Activated T-cell treated with anti-CD3 and anti-CD28 coated beads for 1 hour (primary cell): ENCODE measurements around the gene EPS8.

Source experiments
- DNase-seq: peaks from one replicate; pipeline ENCODE4 v3.0.0-alpha.2; 2020; ENCODE audit warnings: low read depth

EPS8 gene

DNA sequence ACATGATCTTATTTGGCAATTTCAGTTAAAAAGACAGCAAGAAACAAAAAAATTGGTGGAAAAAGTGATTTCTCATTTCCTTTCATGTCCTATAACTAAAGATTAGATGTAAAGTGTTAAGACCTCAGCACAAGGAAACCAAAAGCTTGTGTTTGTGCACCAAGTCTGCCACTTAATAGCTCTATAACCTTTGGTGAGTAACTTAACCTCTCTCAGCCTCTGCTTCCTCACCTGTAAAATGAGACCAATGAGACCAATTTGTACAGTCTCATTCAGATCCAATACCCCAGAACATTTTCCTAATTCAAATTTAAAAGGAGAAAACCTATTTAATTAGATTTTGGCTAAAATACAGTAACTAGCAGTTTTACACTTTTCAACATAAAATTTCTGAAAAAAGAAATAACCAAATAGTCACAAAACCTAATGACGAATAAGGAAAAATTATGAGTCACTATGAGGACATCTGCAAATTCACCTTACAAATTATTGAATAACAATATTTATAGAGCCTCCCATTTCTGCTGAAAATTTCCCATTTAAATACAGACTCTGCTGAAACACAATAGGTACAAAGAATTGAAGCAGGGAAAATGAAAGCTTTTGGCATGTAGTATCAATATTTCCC lies 71.1 kb downstream of the EPS8 start:
- DNase-seq: no peak

GRCh38 chr12:15716581-15716980 lies 72.6 kb downstream of the EPS8 start:
- DNase-seq: no peak

DNA sequence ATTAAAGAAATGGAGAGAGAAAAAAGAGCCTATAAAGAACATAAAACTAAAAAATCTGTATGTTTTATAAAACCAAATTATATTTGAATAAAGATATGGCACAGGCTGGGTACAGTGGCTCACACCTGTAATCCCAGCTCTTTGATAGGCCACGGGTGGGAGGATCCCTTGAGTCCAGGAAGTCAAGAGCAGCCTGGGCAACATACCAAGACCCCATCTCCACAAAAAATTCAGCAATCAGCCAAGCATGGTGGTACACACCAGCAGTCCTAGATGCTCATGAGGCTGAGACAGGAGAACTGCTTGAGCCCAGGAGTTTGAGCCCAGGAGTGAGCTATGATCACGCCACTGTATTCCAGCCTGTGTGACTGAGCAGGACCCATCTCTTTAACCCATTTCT lies 74.9 kb downstream of the EPS8 start:
- DNase-seq: no peak

- DNase-seq: no peak
Observed at GRCh38 chr12:15712823-15713660, 76.1 kb downstream of the EPS8 start.

GRCh38 chr12:15712160-15712559 lies 77.0 kb downstream of the EPS8 start:
- DNase-seq: no peak

DNA sequence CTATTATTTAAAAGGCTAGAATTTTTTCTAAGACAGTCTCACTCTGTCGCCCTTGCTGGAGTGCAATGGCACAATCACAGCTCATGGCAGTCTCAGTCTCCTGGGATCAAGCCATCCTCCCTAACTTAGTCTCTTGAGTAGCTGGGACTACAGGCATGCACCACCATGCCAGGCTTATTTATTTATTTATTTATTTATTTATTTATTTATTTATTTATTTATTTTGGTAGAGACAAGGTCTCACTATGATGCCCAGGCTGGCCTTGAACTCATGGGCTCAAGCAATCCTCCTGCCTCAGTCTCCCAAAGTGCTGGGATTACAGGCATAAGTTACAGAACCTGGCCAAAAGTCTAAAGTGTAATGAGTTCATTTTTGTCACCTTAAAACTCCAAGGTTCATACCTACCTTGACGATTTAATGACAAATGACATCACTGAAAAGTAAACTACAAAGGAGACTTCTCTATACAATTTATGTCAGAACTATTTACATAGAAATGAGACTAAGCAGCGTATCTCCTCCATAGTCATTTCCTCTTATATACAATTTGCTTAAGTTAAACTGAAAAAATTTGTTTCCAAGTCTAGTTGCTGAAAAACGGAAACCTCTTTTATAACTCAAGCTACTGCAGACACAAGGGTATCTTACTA lies 78.2 kb downstream of the EPS8 start:
- DNase-seq: no peak

DNA sequence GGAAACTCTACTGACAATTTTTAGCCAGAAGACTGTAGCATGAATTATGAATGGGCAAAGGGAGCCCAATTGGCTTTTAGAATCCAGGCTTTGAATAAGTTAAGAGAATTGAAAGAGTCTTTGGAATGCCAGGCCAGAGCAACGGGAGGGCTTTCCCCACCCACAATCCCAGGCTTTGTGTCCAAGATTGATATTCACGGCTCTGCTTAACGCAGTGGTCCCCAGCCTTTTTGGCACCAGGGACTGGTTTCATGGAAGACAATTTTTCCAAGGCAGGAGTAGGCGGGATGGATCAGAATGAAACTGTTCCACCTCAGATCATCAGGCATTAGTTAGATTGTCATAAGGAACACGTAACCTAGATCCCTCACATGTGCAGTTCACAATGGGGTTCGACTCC lies 79.6 kb downstream of the EPS8 start:
- no peak for DNase-seq

- DNase-seq: no peak
Observed at GRCh38 chr12:15708396-15709076, 80.7 kb downstream of the EPS8 start.

- DNase-seq: no peak
Observed at GRCh38 chr12:15707516-15708199, 81.5 kb downstream of the EPS8 start.

DNA sequence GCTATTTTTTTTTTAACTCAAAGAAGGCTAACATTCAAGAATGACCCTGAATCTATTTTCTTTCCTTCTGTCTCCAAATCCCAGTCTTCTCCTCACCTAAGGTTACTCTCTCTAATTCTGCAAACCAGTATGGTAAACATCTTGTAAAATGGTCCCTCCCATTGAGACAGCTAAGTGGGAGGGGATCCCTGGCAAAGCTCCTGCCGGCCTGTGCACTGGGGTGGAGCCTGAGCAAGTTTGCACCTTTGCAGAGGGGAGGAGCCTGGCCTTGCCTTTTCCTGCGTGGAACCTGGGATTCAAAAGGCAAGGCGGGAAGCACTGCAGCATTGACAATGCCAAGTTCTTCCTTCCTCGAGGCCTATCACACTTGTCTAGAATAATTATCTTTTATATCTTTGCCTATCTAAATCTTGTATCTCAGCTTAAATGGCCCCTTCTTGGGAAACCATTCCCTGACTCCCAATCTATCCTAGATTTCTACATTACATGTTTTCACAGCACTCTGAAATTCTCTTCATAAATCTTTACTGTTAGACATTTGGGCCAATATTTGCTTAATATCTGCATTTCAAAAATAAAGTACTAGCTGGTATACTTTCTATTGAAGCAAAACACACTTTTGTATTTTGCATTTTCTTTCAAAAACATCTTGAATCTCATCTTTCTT lies 83.0 kb downstream of the EPS8 start:
- no peak for DNase-seq

DNA sequence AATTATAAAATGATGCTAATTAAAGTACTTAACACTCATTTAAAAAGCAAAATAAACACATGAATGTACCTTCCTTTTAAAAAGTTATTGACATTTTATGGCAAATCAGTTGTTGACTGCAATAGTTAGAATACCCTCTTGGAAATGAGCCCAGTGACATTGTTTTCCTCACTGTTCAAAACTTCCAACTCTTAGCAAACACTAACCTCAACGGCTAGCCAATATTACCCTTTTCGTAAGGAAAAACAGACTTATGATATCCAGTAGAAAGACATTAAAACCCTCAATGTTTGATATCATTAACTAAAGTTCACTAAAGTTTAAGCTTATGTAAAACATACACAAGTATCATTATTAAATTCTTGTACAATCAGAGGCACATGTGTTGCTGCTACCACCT lies 83.6 kb downstream of the EPS8 start:
- DNase-seq: no peak

GRCh38 chr12:15702276-15702675 lies 86.9 kb downstream of the EPS8 start:
- no peak for DNase-seq

GRCh38 chr12:15701631-15702156 lies 87.5 kb downstream of the EPS8 start:
- DNase-seq: no peak

GRCh38 chr12:15701206-15701605 lies 88.0 kb downstream of the EPS8 start:
- no peak for DNase-seq

DNA sequence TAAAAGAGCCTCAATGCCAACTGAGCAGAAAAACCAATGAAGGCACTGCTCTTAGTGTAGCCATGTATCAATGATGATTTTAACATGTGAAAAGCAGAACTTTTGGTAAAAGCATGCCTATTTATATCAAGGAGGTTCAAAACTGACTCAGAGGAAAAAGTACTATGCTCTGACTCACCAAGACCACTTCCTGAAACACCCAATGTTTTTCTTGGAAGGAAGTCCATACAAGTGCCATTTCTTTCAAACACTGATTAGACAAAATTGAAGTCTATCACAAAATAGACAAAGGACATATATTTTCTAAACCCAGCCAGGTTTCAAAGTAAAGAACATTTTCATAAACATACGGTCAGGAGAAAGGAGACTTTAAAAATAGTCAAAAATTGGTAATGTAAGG lies 88.6 kb downstream of the EPS8 start:
- DNase-seq: no peak

- no peak for DNase-seq
Observed at GRCh38 chr12:15699886-15700285, 89.3 kb downstream of the EPS8 start.

DNA sequence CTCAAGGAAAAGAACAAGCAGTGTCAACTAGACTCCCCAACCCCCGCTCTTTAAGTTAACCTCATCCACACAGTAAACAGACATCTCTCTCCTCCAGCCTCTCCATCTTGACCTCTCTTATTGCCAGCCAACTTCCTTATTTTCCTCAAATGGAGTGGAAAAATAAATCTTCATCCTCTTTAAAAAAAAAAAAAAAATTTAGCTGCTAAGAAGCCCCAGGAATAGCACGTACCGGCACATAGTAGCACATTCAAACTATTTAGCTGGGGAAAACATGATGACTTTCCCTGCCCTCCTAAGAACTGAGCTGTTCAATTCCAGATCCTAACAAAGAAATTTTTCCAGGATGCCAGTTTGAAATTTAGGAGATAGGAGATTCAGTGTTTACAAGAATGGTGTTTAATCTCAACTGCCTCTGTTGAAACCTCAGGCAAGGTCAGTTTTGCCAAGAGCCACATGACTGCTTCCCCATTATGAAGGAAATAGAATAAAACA lies 90.8 kb downstream of the EPS8 start:
- DNase-seq: no peak

- no peak for DNase-seq
Observed at GRCh38 chr12:15697201-15697600, 92.0 kb downstream of the EPS8 start.

DNA sequence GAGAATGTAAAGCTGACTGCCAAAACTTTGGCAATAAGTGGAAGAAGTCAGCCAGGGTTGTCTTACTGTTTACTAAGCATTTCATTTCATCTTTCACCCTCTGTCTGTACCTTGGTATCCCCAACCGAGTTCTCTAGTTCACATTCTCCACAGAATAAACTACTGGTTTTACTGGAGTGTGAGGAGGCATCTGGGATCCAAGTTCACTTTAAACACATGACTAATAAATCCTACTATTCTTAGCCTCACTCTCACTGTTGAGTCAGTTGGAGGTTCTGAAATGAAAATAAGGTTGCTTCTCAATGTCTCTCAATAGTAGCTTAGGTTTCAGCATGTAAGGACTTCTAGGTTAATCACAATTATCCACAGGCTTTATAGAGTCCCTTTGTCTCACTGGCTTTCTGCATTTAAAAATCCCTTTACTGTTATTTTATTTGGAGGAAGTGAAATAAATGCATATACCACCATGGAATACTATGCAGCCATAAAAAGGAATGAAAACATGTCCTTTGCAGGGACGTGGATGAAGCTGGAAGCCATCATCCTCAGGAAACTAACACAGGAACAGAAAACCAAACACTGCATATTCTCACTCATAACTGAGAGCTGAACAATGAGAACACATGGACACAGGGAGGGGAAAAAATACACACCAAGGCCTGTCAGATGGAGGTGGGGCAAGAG lies 95.8 kb downstream of the EPS8 start:
- no peak for DNase-seq

DNA sequence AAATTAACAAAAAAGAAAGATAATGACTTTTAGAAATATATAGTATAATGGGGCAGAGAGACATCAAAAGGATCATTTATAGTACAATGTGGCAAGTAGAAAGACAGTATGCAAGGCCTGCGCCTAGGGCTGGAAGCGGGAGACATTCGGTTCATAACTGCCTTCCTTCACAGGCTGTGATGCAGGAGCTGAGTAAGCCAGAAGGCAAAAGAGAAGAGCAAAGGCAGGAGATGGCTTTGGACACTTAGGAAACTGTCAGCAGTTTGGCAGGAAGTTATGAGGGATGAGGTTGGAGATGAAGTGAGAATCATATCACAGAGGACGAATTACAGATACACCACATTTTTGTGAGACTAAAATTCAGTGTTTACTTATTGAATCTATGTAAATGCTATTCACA lies 97.8 kb downstream of the EPS8 start:
- DNase-seq: no peak

DNA sequence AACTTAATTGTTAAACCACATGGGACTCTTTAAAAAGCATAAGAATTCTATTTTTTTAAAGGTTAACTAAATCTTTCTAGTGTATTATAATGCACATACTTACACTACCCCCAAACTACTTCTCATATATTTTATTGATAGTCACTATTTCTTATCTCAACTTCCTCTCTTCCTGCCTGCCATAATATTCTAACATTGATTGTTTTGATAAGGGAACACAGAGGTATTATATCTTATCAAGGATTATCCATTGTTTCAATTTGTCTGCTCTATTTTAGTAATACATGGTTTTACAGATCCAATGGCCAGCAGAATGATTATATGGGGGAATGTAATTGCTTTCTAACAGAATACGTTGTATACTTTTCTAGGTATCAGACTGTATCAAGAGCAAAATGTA lies 98.9 kb downstream of the EPS8 start:
- no peak for DNase-seq
